Epithelial cell of esophagus (primary cell): Measurements from ENCODE around the gene QRFP.
A peak's percentile ranks its signal among the peaks of the same experiment; 100 is the strongest.

Source experiments
- DNase-seq: peaks from one replicate; pipeline ENCODE4 v3.0.0; 2010; ENCODE audit warnings: low read depth
- H3K4me3 ChIP-seq: 2 replicates; pipeline ENCODE4 v1.5.1; 2011; ENCODE audit warnings: mild to moderate bottlenecking, low read length, control low read depth
- CTCF ChIP-seq: IDR thresholded peaks from 2 replicates; pipeline ENCODE4 v1.5.1; 2011; ENCODE audit warnings: low read depth, mild to moderate bottlenecking, low read length, control low read depth, inconsistent platforms; ENCODE audit not compliant: insufficient read depth; ENCODE audit errors: missing control alignments

Gene QRFP

GRCh38 chr9:130890124-130890523, 6.5 kb downstream of the QRFP start:
- DNase-seq, result no peak
- H3K4me3 ChIP-seq, result no peak overlapping the region
- TF ChIP-seq CTCF, result no peak

GRCh38 chr9:130888146-130888885, 8.3 kb downstream of the QRFP start:
- no peak for TF ChIP-seq CTCF
- no peak for DNase-seq

GRCh38 chr9:130887494-130888144, 9.0 kb downstream of the QRFP start:
- no peak for DNase-seq
- no peak for TF ChIP-seq CTCF
- no peak overlapping the region for H3K4me3 ChIP-seq

More at GRCh38 chr9:130888146-130888885, 8.3 kb downstream of the QRFP start:
- H3K4me3 ChIP-seq, result no peak overlapping the region

- DNase-seq, result no peak
- no peak overlapping the region for H3K4me3 ChIP-seq
- no peak for TF ChIP-seq CTCF
Measured at GRCh38 chr9:130886981-130887380, 9.6 kb downstream of the QRFP start.

GRCh38 chr9:130885484-130886375, 10.9 kb downstream of the QRFP start:
- H3K4me3 ChIP-seq, result no peak overlapping the region
- DNase-seq, result peak; percentile 29
- TF ChIP-seq CTCF, result no peak

- no peak for TF ChIP-seq CTCF
Measured at GRCh38 chr9:130884542-130885483, 11.8 kb downstream of the QRFP start.

More at GRCh38 chr9:130884542-130885483, 11.8 kb downstream of the QRFP start:
- no peak for DNase-seq
- H3K4me3 ChIP-seq, result no peak overlapping the region
